ENCODE results near the gene DCAF8L2. TPM values are rescaled to one million over a fixed set of nuclear protein-coding genes. Genes with fewer than 3 reads are reported as not detected.

DCAF8L2 gene
- not detected in 2 replicates for total RNA-seq

GRCh38 chrX:27590044-27590443 is at the start of gene DCAF8L2:
TSS of gene DCAF8L2 (plus strand) at chrX:27590344. CDS start at chrX:27746896, 156,552 bp downstream.

Other genes with a start within 250 kb of the DCAF8L2 start
- gene PPP4R3C, start 127.0 kb upstream of the DCAF8L2 start, total RNA-seq: not detected in 2 replicates
- gene MAGEB10, start 217.6 kb downstream of the DCAF8L2 start, total RNA-seq: not detected in 2 replicates